Stimulated activated CD4-positive, alpha-beta T cell treated with anti-CD3 and anti-CD28 coated beads, Interleukin-12 subunit alpha, Interleukin-12 subunit beta, amount 100 ng/mL, for 4 hours (primary cell): Measurements from ENCODE around the gene SUPT4H1.

ENCODE experiments used
- DNase-seq: peaks from one replicate; pipeline ENCODE4 v3.0.0-alpha.2; 2020

Gene SUPT4H1

DNA sequence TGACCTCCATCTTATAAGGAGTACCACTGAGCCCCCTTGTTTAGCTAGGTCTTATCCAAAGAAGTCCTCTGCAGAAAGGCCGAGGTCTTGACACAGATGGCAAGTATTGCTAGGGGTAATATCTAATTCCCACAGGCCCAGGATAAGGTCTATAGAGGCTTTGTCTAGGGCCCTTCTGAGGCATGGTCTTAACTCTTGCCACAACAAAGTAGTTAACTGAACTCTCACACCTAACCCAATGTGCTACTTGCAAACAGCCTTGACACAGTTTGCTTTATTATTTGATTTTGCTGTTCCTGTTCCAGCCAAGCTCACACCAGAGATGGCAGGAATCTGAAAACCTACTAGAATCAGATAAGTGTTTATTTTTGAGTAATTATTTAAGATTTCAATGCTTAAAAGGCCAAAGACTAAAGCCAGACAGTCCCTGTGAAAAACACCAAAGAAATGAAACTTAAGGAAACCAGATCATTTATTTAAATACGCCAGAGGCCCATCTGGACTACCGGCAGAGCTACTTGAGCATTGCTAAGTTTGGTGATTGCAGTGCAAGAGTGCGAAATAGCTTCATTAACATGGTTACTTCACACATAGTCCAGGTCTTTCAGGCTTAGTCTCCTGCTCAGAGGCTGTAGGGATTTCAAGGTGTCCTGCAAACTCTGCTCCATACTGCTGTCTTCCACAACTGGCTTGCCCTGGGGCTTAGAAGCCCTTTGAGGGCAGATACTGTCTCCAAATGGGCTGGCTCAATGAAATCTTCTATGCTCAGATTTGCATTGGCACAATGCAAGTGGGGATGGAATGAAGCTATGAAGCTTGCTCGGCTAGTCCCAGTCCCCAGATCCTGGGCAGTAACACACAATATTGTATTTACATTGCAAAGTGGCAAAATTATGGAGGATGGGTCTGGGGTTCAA is 28.5 kb upstream of the SUPT4H1 start:
- DNase-seq: no peak

DNA sequence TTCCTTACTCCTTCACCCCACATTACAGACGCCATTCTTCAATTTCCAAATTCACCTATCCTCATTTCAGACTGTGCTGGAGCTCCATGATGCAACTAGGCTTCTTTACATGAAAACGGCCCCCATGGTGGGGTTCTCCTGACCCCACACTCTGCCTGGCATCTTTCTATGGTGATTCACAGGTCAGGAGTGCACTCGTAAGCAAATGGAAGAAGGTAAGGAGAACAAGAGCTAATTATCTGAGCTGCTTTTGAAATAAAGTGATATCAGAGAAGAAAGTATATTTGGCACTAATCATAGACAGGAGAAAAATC is 27.5 kb upstream of the SUPT4H1 start:
- no peak for DNase-seq

- DNase-seq: no peak
These were observed 26.9 kb upstream of the SUPT4H1 start for GRCh38 chr17:58378733-58379510.

- no peak for DNase-seq
These were observed 25.7 kb upstream of the SUPT4H1 start for GRCh38 chr17:58377661-58378060.

DNA sequence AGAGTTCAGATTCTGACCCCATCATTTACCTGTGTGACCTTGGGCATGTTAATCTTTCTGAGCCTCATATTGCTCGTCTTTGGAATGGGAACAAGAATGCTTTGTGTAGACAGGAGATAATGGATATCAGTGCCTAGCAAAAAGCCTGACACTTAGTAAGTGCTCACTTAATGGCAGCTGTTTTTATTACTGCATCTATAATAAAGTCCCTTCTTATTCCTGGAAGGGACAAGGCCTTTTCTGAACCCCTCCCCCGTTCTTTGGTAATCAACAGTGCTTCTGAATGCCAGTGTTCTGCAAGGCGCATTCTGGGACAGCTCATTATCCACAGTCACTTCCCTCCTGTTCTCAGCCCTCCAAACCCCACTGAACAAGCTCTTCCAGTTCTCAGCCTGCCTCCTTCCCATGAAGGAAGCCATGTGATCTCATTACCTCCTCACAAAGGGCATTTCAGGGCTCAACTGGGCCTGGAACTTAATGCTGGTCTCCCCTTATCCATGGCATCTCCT is 25.1 kb upstream of the SUPT4H1 start:
- no peak for DNase-seq

DNA sequence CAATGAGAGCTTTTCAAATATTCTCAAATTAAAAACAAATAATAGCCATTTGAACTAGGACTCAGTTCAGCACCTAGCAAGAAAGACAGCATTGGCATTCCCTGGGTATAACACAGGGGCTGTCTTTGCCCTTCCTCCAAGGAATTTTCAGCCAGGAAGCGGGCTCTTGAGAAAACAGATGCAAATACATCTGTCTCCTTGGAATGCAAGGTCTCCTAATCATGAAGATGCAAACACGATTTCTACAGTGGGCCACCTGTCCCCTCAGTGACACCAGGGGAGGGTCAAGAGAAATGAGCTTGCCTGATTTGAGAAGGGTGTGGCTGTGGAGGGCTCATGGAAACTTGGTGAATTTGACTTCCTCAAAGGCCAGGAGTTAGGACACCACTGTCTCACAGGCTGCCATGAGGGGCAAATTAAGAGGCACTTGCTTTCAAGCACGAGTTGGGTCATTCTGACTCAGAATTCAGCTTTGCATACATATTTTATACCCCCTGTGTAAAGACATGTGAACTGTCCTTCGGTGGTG is 24.5 kb upstream of the SUPT4H1 start:
- no peak for DNase-seq

DNA sequence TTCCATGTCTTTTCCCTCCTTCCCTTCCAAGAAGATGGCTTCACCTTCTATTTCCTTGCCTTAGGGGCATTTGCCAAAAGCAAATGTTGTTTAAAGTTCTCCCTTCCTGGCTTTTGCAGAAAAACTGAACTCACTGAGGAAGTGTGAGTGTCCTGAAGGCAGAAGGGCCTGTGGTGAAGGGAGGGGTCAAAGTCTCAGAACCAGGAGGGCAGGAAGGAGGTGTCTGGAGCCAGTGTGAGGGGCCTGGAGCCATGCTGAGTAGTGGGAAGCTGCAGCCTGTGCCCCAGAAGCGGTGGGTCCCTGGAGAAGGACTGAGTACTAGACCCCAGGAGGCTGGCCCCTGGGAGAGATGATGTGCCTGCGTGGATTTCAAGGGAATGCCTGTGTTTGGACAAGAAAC is 23.8 kb upstream of the SUPT4H1 start:
- no peak for DNase-seq

GRCh38 chr17:58375256-58375655 is 23.3 kb upstream of the SUPT4H1 start:
- no peak for DNase-seq

DNA sequence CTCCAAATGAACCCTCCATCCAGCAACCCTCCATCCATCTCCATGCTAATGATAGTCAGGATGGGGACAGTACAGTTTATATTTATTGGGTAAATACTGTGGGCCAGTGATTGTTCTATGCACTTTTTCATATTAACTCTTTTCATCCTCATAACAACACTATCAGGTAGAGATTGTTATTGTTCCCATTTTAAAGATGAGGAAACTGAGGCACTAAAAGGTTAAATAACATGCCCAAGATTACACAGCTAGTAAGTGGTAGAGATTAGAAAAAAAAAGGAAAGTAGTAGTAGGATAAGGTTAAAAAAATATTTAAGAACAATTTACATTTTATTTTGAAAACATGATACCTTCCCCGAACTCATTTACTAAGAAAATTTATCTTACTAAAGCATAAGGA is 21.9 kb upstream of the SUPT4H1 start:
- no peak for DNase-seq

DNA sequence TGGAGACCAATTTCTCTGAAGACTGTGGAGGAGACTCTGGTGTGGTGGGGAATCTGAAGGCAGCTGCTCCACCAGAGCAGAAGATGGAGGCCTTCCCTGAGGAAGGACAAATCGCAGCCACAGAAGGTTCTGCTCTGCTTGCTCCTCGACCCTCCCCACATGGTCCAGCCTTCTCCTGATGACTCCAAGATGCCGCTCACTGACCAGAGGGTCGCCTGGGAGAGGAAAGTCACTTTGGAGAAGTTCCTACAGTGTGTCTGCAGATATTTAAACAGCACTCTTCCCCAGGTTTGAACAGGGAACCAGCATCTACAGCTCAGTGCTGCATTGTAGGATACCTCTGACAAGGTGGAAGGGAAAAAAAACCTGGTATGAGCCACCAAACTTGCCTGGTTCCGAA is 21.0 kb upstream of the SUPT4H1 start:
- no peak for DNase-seq

GRCh38 chr17:58371300-58371950 is 19.4 kb upstream of the SUPT4H1 start:
- DNase-seq: no peak

DNA sequence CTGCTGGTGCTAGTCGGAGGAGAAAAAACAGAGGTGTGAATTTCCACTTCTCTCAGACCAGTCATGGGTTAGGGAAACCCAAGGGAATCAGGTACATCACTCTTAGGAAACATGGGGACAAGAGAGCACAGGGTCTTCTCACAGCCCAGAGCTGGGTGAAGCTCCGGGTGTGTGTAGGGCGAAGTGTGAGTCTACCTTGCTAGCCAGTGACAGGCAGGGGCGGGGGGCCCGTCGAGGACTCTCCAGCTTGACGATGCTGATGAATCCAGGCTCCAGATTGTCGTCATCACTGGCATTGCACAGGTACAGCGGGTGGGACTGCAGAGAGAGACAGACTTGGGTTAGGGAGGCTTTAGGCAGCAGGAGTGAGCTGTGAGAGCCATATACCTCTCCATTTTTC is 18.7 kb upstream of the SUPT4H1 start:
- DNase-seq: no peak

DNA sequence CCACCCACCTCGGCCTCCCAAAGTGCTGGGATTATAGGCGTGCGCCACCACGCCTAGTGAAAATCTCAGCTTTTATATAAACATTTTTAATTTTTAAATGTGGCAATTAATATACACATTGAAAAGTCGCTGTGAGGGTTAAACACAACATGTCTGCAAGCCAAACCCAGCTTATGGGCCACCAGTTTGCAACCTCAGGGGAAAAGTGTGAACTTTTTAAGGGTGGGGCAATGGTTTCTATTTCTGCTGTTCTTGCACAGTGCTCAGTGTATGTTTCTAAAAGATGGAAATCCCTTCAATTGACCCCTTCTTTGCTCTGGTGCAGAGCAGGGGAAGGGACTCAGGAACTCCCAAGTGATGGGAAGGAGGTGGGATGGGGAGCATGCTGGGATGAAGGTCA is 18.3 kb upstream of the SUPT4H1 start:
- DNase-seq: no peak

DNA sequence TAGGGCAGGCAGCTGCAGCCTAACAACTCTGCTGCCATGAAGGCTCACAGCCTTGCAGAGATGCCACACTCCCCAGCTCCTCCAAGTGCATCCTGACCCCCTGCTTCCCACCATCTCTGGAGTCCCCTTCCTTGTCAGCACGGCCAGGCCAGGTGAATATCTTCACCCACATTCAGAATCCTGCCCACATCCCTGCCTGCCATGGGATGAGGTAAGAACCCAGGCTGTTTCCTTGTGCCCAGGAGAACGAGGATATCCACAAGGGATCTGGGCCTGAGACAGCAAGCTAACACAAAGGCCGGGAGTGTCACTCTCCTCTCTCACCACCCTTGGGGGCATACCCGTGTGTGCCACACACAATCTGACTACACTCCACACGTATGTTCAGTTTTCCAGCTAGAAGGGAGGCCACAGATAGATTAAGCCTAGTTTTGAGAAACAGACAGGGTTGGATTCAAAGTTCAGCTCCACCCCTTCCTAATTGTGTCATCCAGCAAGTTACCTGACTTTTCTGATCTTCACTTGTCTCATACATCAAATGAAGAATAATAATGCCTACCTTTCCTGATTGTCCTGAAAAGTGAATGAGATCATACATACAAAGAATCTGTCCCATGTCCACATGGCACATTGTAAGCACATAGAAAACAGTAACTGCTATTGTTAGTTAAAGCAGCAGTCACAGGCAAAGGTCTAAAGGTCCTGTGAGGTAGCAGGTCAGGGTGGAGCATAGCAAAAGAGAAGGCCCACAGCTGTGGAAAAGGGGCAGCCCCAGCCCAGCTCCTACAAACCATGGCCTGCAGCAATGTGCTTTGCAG is 17.4 kb upstream of the SUPT4H1 start:
- DNase-seq: no peak

- no peak for DNase-seq
These were observed 16.8 kb upstream of the SUPT4H1 start for GRCh38 chr17:58368860-58369213.

DNA sequence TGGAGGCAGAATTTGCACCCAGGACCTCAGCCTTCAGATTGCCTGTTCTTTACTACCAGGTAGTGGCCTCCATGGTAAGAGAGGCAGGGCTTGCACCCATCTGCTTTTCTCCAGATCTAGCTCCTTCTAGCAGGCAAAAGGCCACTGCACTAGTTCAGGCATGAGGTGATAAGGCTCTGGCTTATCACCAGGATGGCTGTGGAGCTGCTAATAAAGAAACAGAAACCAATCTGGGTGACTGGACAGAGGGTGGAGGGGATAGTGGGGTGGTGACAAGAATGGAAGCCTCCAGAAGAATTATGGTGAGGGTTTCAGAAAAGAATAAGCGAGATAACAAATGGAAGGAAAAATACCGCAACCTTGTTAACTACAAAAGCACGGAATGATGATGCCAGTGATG is 15.5 kb upstream of the SUPT4H1 start:
- DNase-seq: no peak

- no peak for DNase-seq
These were observed 14.1 kb upstream of the SUPT4H1 start for GRCh38 chr17:58365980-58366595.

DNA sequence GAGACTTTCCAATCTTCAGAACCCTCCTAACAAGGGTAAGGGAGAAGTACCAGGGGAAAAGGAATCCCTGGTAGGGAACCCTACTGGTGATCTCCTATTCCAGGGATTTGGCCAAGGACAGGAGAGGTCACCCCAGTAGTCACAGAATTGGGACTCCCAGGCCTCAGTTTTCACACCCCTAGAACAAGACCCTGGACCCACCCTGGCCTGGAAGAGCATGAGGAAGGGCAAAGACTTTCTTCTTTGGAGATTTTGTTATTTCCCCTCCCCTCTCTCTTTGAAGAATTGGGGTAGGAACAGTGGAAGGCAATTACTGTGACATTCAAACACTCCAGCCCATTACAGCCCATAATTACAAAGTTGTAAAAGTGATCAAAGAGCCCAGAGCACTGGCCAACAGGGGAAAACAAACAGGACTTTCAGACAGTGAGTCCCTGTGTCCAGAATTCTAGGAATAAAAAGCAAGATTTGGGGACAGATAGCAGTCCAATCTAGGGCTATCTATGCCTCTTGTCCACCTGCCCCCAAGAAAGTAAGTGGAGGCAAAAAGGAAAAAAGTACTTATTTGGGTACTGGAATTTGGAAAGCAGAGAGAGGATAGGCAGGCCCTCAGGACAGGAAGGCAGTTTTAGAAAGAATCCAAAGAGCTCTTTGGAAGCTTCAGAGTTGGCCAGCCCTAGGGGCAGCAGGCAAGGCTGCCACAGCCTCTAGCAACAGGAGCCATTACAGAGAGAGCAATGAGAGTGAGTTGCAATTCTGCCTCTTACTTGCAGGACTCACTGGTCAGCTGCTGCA is 13.4 kb upstream of the SUPT4H1 start:
- DNase-seq: no peak

DNA sequence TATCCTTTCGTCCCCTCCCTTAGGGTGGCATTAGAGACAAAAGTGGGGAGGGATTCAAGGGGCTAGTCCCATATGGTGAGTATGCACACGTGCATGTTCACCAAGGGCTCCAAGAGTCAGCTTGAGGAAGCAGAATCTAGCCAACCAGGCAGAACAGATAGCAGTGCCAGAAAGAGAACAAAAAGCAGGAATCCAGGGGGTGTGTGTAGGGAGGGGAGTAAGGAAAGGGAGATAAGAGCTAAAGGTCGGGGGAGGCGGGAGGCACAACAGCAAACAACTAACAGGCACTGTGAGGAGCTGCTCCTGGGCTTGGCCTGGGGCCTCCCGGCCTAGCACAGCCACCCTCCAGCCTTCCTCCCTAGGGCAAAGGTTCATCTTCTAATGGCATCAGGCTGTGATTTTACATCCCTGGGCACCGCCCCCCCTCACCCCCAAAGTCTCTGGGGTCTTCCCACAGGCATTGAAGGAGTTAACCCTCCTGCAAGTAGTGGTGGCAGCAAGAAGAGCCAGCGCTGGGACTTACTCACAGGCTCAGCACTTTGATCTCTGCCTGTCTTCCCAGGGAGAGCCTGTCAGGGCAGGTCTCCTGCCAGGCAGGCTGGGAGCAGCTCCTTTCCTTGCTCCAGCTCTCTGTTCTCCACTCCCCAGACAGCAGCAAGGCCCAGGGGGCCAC is 12.4 kb upstream of the SUPT4H1 start:
- no peak for DNase-seq

DNA sequence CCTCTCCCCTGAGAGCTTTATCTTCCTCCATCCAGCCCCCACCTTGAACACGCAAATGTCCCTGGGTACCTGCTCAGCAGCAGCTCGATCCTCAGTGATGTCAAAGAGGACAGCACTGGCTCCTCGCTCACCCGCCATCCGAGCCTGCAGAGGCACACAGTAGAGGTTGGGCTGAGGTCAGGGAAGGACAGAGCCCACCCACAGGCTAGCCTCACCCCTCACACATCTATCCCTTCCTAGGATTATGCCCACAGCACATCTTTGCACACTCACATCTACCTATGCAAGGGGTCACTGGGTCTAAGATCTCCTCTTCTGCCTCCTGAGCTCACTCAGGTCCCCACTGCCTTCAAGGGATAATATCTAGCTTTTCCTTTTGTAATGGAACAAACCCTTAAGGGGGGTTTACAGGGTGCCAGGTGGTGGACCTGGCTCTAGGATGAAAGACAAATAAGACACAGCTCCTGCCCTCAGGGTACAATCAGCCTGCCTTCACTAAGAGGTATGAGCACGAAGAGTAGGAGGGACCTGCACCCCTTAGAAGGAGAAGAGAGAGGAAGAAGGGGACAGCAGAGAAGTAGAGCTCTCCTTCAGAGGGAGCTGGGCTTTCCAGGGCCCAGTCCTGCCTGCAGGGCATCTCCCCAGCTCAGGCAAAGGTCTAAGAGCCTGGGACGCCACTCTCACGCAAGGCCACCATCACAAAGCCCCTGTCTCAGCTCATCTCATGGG is 11.6 kb upstream of the SUPT4H1 start:
- no peak for DNase-seq
